ENCODE measurements around the gene AGFG2.
"Not testable (repeated sequence)": the region's sequence is repeated elsewhere in the genome, so short reads cannot be mapped to it uniquely, and the experiment has no call there.

GRCh38 chr7:100521909-100522593 lies 17.0 kb upstream of the AGFG2 start:
- TF ChIP-seq EHMT2 (IDR thresholded peaks at IDR 0.05; ENCODE audit: low read depth); MAX (IDR thresholded peaks at IDR 0.05); EP300 (IDR thresholded peaks at IDR 0.05); CTCF (IDR thresholded peaks at IDR 0.05); ELK1 (IDR thresholded peaks at IDR 0.05; ENCODE audit: low read depth, low read length): not testable (repeated sequence)
